Mesothelial cell of epicardium (in vitro differentiated cells): ENCODE data around the gene BOC. TPM values are rescaled to one million over a fixed set of nuclear protein-coding genes. Genes with fewer than 3 reads are reported as not detected.

Experiments used
- DNase-seq, 2 experiments: peaks; one replicate each; pipeline ENCODE4 v3.0.0; 2021; ENCODE audit warnings: low spot score in 2 of 2; ENCODE audit not compliant: unreplicated experiment in 2 of 2
- H3K27ac Mint-ChIP-seq: 2 replicates; pipeline ENCODE4 v1.8.0; 2021; ENCODE audit warnings: mixed read lengths
- H3K27me3 Mint-ChIP-seq: 2 replicates; pipeline ENCODE4 v1.8.0; 2021; ENCODE audit warnings: low read depth, mixed read lengths
- H3K36me3 Mint-ChIP-seq: 2 replicates; pipeline ENCODE4 v1.8.0; 2021; ENCODE audit warnings: mixed read lengths
- H3K4me1 Mint-ChIP-seq: 2 replicates; pipeline ENCODE4 v1.8.0; 2021; ENCODE audit warnings: mixed read lengths
- H3K4me3 Mint-ChIP-seq: 2 replicates; pipeline ENCODE4 v1.8.0; 2021; ENCODE audit warnings: mild to moderate bottlenecking, moderate library complexity, mixed read lengths
- H3K9me3 Mint-ChIP-seq: 2 replicates; pipeline ENCODE4 v1.8.0; 2021; ENCODE audit warnings: mixed read lengths
- CTCF ChIP-seq: fragments of 200-600 bp; sonication (generic); IDR thresholded peaks from one replicate; pipeline ENCODE4 v1.5.0; 2021; ENCODE audit warnings: antibody characterized with exemption; ENCODE audit not compliant: unreplicated experiment
- total RNA-seq: library from RNA; stranded (reverse); gene quantifications from 3 replicates; pipeline ENCODE4 v1.2.1, GENCODE V29; 2021

BOC gene, protein sequence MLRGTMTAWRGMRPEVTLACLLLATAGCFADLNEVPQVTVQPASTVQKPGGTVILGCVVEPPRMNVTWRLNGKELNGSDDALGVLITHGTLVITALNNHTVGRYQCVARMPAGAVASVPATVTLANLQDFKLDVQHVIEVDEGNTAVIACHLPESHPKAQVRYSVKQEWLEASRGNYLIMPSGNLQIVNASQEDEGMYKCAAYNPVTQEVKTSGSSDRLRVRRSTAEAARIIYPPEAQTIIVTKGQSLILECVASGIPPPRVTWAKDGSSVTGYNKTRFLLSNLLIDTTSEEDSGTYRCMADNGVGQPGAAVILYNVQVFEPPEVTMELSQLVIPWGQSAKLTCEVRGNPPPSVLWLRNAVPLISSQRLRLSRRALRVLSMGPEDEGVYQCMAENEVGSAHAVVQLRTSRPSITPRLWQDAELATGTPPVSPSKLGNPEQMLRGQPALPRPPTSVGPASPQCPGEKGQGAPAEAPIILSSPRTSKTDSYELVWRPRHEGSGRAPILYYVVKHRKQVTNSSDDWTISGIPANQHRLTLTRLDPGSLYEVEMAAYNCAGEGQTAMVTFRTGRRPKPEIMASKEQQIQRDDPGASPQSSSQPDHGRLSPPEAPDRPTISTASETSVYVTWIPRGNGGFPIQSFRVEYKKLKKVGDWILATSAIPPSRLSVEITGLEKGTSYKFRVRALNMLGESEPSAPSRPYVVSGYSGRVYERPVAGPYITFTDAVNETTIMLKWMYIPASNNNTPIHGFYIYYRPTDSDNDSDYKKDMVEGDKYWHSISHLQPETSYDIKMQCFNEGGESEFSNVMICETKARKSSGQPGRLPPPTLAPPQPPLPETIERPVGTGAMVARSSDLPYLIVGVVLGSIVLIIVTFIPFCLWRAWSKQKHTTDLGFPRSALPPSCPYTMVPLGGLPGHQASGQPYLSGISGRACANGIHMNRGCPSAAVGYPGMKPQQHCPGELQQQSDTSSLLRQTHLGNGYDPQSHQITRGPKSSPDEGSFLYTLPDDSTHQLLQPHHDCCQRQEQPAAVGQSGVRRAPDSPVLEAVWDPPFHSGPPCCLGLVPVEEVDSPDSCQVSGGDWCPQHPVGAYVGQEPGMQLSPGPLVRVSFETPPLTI
- total RNA-seq = 76.1 to 85.3 TPM (median 79.3 TPM) in 3 replicates

GRCh38 chr3:113211330-113212149 lies at the start of gene BOC:
Gene BOC (plus strand): TSS chr3:113211557. CDS start chr3:113249803, 38,246 bp downstream.
- DNase-seq = peak in 1 of 2 experiments; percentile 59
- Mint-ChIP-seq H3K36me3 (peaks cover 1% of the 10 kb centered on the region), H3K27ac (peak within 1 kb of the TSS; percentile 94), H3K9me3 (no peaks in the 10 kb centered on the region), H3K4me3 (peak within 1 kb of the TSS; percentile 90), H3K4me1 (peaks cover 67% of the 10 kb centered on the region), H3K27me3 (no peaks in the 10 kb centered on the region)
- no peak for TF ChIP-seq CTCF

DNA sequence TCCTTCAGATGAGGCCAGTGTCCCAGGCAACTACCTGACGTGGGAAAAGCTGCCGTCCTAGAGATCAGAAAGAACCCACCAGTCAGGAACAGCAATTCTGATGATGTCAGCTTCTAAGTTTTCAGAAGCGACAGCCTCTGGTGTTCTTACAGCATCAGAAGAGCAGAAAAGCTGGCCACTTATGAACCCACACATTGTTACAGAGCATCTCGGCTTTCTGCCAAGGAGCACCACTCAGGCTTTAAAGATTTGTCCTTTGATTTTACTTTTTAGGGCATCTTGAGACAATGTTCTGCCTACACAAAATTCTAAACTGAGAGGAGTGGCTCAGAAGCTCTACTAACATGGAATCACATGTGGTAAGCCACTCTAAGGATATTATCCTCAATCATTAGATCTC lies 49.7 kb upstream of the BOC start:
- Mint-ChIP-seq H3K9me3 (no peaks in the 10 kb centered on the region), H3K27ac (peak overlapping the region; percentile 22), H3K4me3 (no peak overlapping the region), H3K27me3 (no peaks in the 10 kb centered on the region), H3K4me1 (peaks cover 58% of the 10 kb centered on the region), H3K36me3 (no peaks in the 10 kb centered on the region)
- no peak for TF ChIP-seq CTCF
- no peak for DNase-seq

DNA sequence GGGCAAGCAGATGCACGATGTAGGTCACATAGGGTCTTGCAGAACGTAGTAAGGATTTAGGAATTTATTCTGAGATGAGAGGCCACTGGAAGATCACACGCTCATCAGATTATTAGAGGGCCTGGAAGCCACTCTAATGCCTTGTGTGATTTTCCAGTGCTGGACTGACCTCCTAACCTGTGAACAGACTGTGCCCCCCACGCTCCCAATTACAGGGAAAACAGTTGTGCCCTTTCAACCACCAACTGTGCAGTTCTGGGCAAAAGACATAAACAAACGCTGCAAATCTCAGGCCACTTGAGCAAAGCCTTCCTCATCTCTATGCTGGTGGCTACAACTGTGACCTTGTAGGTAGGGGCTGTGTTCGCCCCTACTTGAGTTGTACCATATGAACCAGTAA lies 48.2 kb upstream of the BOC start:
- H3K9me3 Mint-ChIP-seq = no peaks in the 10 kb centered on the region
- no peak overlapping the region for H3K27ac Mint-ChIP-seq
- no peak for TF ChIP-seq CTCF
- H3K4me3 Mint-ChIP-seq = no peak overlapping the region
- H3K27me3 Mint-ChIP-seq = no peaks in the 10 kb centered on the region
- no peaks in the 10 kb centered on the region for H3K36me3 Mint-ChIP-seq
- DNase-seq = no peak
- peaks cover 44% of the 10 kb centered on the region for H3K4me1 Mint-ChIP-seq

DNA sequence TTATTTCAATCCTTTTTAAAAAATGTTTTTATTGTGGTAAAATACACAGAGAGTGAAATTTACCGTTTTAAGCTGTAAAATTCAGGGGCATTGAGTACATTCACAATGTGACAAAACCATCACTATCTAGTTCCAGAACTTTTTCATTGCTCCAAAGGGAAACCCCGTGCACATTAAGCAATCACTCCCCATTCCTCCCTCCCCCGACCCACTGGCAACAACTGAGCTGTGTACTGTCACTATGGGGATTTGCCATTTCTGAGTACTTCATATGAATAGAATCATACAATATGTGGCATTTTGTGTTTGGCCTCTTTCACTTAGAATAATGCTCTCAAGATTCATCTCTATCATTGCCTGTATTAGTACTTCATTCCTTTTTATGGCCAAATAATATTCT lies 45.5 kb upstream of the BOC start:
- TF ChIP-seq CTCF = no peak
- no peaks in the 10 kb centered on the region for H3K9me3 Mint-ChIP-seq
- no peak for DNase-seq
- H3K27me3 Mint-ChIP-seq = no peaks in the 10 kb centered on the region
- no peak overlapping the region for H3K27ac Mint-ChIP-seq
- peaks cover 3% of the 10 kb centered on the region for H3K36me3 Mint-ChIP-seq
- H3K4me1 Mint-ChIP-seq = peaks cover 24% of the 10 kb centered on the region
- H3K4me3 Mint-ChIP-seq = no peak overlapping the region

- Mint-ChIP-seq H3K4me3 (peak overlapping the region; percentile 6), H3K36me3 (peaks cover 4% of the 10 kb centered on the region), H3K27ac (no peak overlapping the region), H3K27me3 (no peaks in the 10 kb centered on the region), H3K4me1 (peaks cover 19% of the 10 kb centered on the region), H3K9me3 (no peaks in the 10 kb centered on the region)
- no peak for DNase-seq
- TF ChIP-seq CTCF = no peak
Observed at GRCh38 chr3:113166357-113166718, 45.0 kb upstream of the BOC start.
